ENCODE measurements around the gene MESP1.

Gene MESP1

DNA sequence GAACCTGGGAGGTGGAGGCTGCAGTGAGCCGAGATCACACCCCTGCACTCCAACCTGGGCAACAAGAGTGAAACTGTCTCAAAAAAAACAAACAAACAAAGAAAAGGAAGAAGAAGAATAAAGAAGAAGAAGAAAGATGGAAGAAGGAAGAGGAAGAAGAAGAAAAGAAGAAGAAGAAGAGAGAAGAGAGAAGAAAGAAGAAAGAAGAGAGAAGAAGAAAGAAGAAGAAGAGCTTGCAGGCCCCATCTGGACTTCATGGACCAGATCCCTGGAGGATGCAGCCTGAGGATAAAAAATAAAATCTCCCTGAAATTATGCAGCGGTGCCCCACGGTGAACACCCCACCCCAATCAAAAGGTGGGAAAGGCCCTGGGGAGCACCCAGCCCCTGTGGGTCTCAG is 8.8 kb upstream of the MESP1 start:
- no peaks in the 10 kb centered on the region for H3K4me1 ChIP-seq
- no peak overlapping the region for H3K4me3 ChIP-seq
- no peaks in the 10 kb centered on the region for H3K27me3 ChIP-seq (ENCODE audit: low read depth)
- in situ Hi-C loops (cut with MboI; ENCODE audit: low sequenced_read_pairs): loop anchor here (5.0 to 10.0 kb wide), 2 partner anchors 117 to 315 kb away; no protein-coding TSS in a partner anchor
- H3K9me3 ChIP-seq: 0 out of 2 replicates have a peak, but pooled peaks cover 4% of the 10 kb centered on the region
- no peaks in the 10 kb centered on the region for H3K36me3 ChIP-seq (replicated peaks)
- DNase-seq (ENCODE audit: low spot score in 2 of 2): no peak

DNA sequence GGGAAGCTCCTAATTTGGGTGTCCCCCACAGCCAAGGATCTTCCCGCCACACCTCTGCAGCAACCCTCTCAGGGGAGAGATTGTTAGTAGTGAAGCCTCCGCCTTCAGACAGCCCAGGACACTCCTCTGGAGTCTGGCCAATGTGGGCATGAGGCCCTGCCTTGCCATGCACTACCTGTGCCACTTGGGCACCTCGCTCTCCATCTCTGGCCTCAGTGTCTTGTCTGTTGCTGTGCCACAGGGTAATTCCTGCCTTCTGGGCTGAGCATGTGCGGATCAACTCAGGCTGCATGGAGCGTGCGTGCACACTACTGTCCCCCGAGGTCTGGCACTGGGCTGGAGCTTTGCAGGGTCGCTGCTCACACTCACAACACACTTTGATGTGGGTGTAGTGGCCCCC is 7.9 kb upstream of the MESP1 start:
- in situ Hi-C loops (cut with MboI; ENCODE audit: low sequenced_read_pairs): no loop called here
- Histone ChIP-seq H3K27me3 (ENCODE audit: low read depth) (no peaks in the 10 kb centered on the region), H3K36me3 (replicated peaks) (no peaks in the 10 kb centered on the region), H3K4me3 (no peak overlapping the region), H3K9me3 (0 out of 2 replicates have a peak, but pooled peaks cover 4% of the 10 kb centered on the region), H3K4me1 (no peaks in the 10 kb centered on the region)
- no peak for DNase-seq (ENCODE audit: low spot score in 2 of 2)

DNA sequence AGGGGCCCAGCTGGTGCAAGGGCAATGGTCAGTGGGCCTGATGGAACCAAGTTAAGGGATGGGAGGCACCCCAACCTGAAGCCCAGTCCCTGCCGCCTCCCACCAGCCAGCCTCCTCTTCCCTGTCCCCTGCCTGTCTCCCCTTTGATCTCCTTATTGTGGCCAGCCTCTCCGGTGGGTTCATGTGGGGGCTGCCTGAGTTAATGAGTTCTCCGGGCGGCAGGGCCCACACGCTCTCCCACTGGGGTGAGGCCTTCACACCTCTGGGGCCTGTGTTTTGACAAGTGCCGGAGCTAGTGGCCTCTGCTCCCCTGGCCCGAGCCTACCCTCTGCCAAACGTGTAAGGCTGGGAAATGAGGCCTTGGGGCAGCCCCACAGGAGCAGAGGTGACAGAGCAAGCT is 7.2 kb upstream of the MESP1 start:
- Histone ChIP-seq H3K27me3 (ENCODE audit: low read depth) (no peaks in the 10 kb centered on the region), H3K9me3 (no peaks in the 10 kb centered on the region), H3K4me1 (no peaks in the 10 kb centered on the region), H3K36me3 (replicated peaks) (no peaks in the 10 kb centered on the region), H3K4me3 (no peak overlapping the region)
- in situ Hi-C loops (cut with MboI; ENCODE audit: low sequenced_read_pairs): no loop called here
- no peak for DNase-seq (ENCODE audit: low spot score in 2 of 2)

DNA sequence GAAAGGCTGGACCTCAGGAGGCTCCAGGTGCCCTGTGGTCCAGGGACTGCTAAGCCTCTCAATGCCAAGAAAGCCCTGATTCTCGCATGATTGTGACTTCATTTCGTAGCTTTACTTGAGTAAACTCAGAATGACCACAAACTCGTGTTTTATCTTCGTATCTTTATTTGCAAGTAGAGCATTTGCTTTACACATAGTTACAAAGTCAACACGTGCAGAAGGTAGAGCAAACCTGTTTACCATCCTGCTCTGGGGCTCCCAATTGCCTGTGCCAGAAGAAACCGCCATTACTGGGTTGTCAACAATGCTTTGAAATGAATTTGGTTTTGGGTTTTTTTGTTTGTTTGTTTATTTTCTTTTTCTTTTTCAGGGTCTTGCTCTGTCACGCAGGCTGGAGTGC is 5.8 kb upstream of the MESP1 start:
- no peak overlapping the region for H3K4me3 ChIP-seq
- no peaks in the 10 kb centered on the region for H3K27me3 ChIP-seq (ENCODE audit: low read depth)
- in situ Hi-C loops (cut with MboI; ENCODE audit: low sequenced_read_pairs): no loop called here
- H3K4me1 ChIP-seq: no peaks in the 10 kb centered on the region
- no peaks in the 10 kb centered on the region for H3K36me3 ChIP-seq (replicated peaks)
- no peak for DNase-seq (ENCODE audit: low spot score in 2 of 2)
- no peaks in the 10 kb centered on the region for H3K9me3 ChIP-seq

DNA sequence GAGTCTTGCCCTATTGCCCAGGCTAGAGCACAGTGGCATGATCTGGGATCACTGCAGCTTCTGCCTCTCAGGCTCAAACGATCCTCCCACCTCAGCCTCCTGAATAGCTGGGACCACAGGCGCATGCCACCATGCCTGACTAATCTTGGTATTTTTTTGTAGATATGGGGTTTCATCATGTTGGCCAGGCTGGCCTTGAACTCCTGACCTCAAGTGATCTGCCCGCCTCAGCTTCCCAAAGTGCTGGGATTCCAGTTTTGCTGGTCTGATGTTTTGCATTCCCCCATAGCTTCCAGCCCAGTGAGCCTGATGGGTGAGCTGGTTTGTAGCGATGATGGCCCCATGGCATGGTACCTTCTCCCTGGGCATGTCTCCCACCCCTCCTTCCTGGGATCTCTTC is 4.7 kb upstream of the MESP1 start:
- in situ Hi-C loops (cut with MboI; ENCODE audit: low sequenced_read_pairs): no loop called here
- peaks cover 4% of the 10 kb centered on the region; the same call in 1 of the 2 replicates for H3K4me1 ChIP-seq
- no peaks in the 10 kb centered on the region for H3K27me3 ChIP-seq (ENCODE audit: low read depth)
- no peaks in the 10 kb centered on the region for H3K36me3 ChIP-seq (replicated peaks)
- DNase-seq (ENCODE audit: low spot score in 2 of 2): no peak
- no peaks in the 10 kb centered on the region for H3K9me3 ChIP-seq
- no peak overlapping the region for H3K4me3 ChIP-seq

DNA sequence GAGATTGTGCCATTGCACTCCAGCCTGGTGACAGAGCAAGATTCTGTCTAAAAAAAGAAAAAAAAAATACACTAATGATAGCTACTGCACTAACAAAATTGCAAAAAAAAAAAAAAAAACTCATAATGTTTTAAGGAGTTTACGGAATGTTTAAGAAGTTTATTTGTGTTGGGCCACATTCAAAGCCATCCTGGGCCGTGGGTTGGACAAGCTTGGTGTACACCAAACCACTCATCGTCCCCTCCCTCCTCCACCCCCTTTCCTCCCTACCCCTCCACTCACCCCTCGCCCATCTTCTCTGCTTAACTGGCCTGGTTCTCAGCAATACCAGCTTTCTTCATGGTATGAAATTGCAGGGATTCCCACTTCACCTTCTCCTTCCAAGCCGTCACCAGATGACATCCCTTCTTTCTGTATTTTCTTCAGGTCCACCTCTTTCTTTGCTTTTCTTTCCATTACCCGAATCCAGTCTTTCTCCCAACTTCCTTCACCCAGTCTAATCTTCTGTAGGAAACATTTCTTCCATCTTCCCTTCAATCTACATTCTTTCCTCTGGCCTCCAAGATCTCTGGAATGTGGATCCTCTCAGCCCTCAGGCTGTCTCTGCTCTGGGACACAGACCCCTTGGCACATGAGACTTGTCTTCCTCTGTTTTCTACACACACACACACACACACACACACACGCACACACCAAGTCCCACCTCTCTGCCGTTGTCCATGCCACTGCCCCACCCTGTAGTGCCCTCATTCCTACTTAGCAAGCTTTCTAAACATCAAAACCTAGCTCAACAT is 3.5 kb upstream of the MESP1 start:
- in situ Hi-C loops (cut with MboI; ENCODE audit: low sequenced_read_pairs): no loop called here
- no peaks in the 10 kb centered on the region for H3K36me3 ChIP-seq (replicated peaks)

DNA sequence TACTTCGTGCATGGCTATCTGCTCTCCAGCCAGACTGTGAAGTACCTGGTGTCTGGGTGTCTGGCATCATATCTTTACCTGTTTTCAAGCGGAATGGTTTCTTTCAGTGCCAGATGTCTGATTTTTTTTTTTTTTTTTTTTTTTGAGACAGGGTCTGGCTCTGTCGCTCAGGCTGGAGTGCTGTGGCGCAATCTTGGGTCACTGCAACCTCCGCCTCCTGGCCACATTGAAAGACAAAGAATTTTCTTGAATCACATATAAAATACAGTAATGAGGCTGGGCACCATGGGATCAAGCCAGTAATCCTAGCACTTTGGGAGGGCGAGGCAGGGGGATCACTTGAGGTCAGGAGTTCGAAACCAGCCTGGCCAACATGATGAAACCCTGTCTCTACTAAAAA is 2.8 kb upstream of the MESP1 start:
- DNase-seq (ENCODE audit: low spot score in 2 of 2): no peak
- no peaks in the 10 kb centered on the region for H3K27me3 ChIP-seq (ENCODE audit: low read depth)
- in situ Hi-C loops (cut with MboI; ENCODE audit: low sequenced_read_pairs): no loop called here
- H3K36me3 ChIP-seq (replicated peaks): no peaks in the 10 kb centered on the region
- H3K9me3 ChIP-seq: no peaks in the 10 kb centered on the region
- H3K4me1 ChIP-seq: peaks cover 16% of the 10 kb centered on the region
- no peak overlapping the region for H3K4me3 ChIP-seq

More for the DNA sequence above, 3.5 kb upstream of the MESP1 start:
- peaks cover 9% of the 10 kb centered on the region for H3K4me1 ChIP-seq
- no peaks in the 10 kb centered on the region for H3K9me3 ChIP-seq
- DNase-seq (ENCODE audit: low spot score in 2 of 2): no peak
- no peak overlapping the region for H3K4me3 ChIP-seq
- H3K27me3 ChIP-seq (ENCODE audit: low read depth): no peaks in the 10 kb centered on the region

DNA sequence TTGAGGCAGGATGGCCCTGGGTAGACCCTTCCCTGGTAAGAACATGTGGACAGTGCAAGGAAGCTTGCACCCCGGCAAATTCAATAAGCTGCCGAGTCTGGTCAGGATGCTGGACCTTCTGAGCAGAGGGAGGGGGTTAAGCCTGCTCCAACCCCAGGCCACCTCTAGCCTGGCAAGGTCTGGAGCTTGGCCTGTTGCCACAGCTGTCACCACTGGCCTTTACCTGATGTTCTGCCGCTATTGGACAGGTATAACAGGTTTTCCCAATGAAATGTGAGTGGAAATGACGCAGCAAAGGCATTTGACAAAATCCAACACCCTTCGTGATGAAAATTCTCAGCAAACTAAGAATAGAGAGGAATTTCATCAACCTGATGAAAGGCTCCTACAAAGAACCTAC is 699 bp upstream of the MESP1 start:
- H3K36me3 ChIP-seq (replicated peaks): no peaks in the 10 kb centered on the region
- H3K4me3 ChIP-seq: no peak overlapping the region
- no peak for DNase-seq (ENCODE audit: low spot score in 2 of 2)
- H3K9me3 ChIP-seq: no peaks in the 10 kb centered on the region
- H3K4me1 ChIP-seq: peaks cover 29% of the 10 kb centered on the region
- in situ Hi-C loops (cut with MboI; ENCODE audit: low sequenced_read_pairs): no loop called here
- H3K27me3 ChIP-seq (ENCODE audit: low read depth): no peaks in the 10 kb centered on the region

DNA sequence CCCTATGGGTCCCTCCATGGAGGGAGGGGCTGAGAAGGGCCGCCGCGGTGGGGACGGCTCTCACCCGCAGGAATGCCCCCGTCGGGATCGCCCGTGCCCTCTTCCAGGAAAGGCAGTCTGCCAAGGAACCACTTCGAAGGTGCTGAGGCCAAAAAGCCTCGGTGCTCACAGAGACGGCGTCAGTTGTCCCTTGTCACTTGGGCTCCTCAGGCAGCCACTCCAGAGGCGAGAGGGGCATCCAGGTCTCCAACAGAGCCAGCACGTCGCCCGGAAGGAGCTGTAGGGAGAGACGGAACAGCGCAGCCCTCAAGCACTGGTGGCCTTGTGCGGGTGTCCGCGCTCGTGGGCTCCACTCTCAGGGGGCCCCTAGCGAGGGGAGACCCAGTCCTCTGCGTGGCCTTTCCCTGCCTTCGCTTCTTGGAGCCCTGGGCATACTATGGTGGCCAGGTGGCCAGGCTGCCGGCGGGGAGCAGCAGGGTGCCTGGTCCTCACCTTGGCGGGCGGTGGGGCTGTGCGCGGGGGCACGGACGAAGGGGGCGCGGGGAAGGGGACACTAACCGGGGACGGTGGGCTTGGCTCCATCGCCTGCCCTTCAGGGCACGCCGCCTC is 994 bp downstream of the MESP1 start:
- no peaks in the 10 kb centered on the region for H3K9me3 ChIP-seq
- in situ Hi-C loops (cut with MboI; ENCODE audit: low sequenced_read_pairs): no loop called here
- H3K4me1 ChIP-seq: peaks cover 29% of the 10 kb centered on the region
- H3K36me3 ChIP-seq (replicated peaks): no peaks in the 10 kb centered on the region
- H3K27me3 ChIP-seq (ENCODE audit: low read depth): no peaks in the 10 kb centered on the region
- H3K4me3 ChIP-seq: peak overlapping the region; percentile 36
- DNase-seq (ENCODE audit: low spot score in 2 of 2): peak in 1 of 2 experiments; percentile 47

DNA sequence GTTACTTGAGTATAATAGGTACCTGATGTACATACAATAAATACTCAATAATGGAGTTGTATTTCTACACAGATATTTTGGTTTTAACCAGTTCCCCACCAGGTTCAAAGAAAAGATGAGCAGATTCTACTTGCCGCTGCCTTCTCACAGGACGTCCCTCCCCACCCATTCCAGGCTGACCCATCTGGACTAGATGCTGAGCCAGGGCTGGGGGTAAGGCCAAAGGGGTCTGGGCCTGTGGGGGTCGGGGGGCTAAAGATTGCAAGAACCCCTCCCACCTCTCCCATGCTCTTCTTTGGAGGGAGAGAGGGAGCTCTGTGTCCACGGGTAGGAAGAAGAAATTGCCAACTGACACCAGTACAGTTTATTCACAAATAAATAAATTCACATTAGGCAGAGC is 1.5 kb downstream of the MESP1 start:
- peak overlapping the region; percentile 36 for H3K4me3 ChIP-seq
- H3K4me1 ChIP-seq: peaks cover 29% of the 10 kb centered on the region
- no peaks in the 10 kb centered on the region for H3K27me3 ChIP-seq (ENCODE audit: low read depth)
- DNase-seq (ENCODE audit: low spot score in 2 of 2): no peak
- no peaks in the 10 kb centered on the region for H3K9me3 ChIP-seq
- H3K36me3 ChIP-seq (replicated peaks): no peaks in the 10 kb centered on the region
- in situ Hi-C loops (cut with MboI; ENCODE audit: low sequenced_read_pairs): no loop called here

DNA sequence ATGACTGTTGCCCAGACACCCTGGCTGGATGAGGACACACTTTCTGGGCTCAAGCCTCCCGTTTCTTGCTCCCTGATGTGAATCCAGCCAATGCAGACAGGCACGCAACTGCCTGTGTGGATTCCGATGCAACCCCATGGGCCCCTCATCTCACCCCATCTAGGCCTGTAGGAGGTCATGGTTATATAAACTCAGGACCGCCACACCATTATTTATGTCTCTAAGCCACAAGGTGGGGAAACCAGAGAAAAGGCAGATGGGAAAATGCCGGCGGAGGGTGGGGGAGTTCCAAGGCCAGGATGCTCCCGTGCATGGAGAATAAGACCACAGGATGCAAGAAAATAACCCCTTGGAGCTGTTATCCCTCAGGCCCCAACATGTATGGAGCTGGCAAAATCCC is 2.0 kb downstream of the MESP1 start:
- Histone ChIP-seq H3K27me3 (ENCODE audit: low read depth) (no peaks in the 10 kb centered on the region), H3K36me3 (replicated peaks) (no peaks in the 10 kb centered on the region), H3K9me3 (no peaks in the 10 kb centered on the region), H3K4me3 (no peak overlapping the region), H3K4me1 (peaks cover 29% of the 10 kb centered on the region)
- in situ Hi-C loops (cut with MboI; ENCODE audit: low sequenced_read_pairs): no loop called here
- no peak for DNase-seq (ENCODE audit: low spot score in 2 of 2)

DNA sequence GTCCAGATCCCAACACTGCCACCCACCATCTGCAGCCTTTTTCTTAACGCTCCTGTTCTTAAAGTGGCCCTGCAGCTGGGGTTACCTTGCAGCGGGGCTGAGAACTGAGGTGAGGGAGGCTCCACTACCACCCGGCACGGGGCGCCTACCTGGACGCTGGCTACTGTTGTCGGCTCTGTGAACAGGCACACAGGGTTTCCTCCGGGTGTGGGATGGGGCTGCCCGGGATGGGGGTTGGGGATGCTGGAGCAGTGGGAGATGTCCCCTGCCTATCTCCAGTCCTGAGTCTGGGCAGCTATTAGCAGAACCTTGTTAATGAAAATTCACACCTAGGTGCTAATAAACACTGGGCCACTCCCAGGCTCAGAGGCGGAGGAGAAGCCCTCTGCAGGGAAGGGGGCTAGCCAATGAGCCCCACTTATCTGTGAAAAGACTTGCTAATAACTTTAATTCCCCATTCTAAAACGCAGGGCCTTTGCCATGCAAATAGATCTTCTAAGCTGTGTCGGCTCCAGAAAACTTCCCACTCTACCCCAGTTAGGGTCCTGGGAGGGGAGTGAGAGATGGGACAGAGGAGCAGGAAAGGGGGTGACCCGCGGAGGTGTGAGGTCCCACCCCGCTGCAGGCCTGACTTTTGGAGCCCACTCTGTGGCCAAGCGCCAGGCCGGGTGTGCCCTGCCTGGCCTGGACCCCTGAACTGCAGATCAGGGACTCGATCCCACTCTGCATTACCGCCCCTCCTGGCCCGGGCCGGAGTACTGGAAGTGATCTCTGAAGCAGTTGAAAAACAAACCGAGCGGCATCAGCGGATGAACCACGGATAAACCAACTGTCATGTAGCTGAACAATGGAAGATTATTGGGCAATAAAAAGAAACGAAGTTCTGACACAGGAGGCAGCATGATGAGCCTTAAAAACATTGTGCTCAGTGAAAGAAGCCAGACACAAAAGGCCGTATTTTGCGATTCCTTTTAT is 3.1 kb downstream of the MESP1 start:
- Histone ChIP-seq H3K36me3 (replicated peaks) (no peaks in the 10 kb centered on the region), H3K4me3 (no peak overlapping the region), H3K4me1 (peaks cover 29% of the 10 kb centered on the region), H3K9me3 (no peaks in the 10 kb centered on the region), H3K27me3 (ENCODE audit: low read depth) (no peaks in the 10 kb centered on the region)
- peak; percentile 42 to 45 for DNase-seq (ENCODE audit: low spot score in 2 of 2)
- in situ Hi-C loops (cut with MboI; ENCODE audit: low sequenced_read_pairs): no loop called here

DNA sequence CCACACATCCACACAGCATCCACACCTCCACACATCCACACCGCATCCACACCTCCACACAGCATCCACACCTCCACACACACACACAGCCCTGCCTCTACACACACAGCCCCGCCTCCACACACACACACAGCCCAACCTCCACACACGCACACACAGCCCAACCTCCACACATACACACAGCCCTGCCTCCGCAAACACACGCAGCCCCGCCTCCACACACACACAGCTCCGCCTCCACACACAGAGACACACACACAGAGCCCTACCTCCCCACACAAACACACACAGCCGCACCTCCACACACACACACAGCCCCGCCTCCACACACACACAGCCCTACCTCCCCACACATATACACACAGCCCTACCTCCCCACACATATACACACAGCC is 4.7 kb downstream of the MESP1 start:
- Histone ChIP-seq H3K9me3 (no peaks in the 10 kb centered on the region), H3K36me3 (replicated peaks) (no peaks in the 10 kb centered on the region), H3K27me3 (ENCODE audit: low read depth) (no peaks in the 10 kb centered on the region), H3K4me1 (peaks cover 29% of the 10 kb centered on the region), H3K4me3 (no peak overlapping the region)
- no peak for DNase-seq (ENCODE audit: low spot score in 2 of 2)
- in situ Hi-C loops (cut with MboI; ENCODE audit: low sequenced_read_pairs): no loop called here

DNA sequence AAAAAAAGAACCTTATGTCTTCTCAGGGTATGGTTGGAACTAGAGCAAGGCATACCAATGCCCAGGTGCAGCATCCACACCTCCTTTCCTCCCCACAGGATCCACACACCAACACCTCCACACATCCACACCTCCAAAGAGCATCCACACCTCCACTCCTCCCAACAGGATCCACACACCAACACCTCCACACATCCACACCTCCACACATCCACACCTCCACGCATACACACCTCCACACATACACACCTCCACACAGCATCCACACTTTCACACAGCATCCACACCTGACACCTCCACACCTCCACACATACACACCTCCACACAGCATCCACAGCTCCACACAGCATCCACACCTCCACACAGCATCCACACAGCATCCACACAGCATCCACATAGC is 5.3 kb downstream of the MESP1 start:
- in situ Hi-C loops (cut with MboI; ENCODE audit: low sequenced_read_pairs): no loop called here
- Histone ChIP-seq H3K36me3 (replicated peaks) (no peaks in the 10 kb centered on the region), H3K27me3 (ENCODE audit: low read depth) (no peaks in the 10 kb centered on the region), H3K4me1 (peaks cover 25% of the 10 kb centered on the region), H3K4me3 (no peak overlapping the region), H3K9me3 (no peaks in the 10 kb centered on the region)
- no peak for DNase-seq (ENCODE audit: low spot score in 2 of 2)
